ENCODE results near the gene ANTXR2. TPM values are rescaled to one million over a fixed set of nuclear protein-coding genes. Genes with fewer than 3 reads are reported as not detected.

ANTXR2 gene
- total and polyA plus RNA-seq, 2 donors (not counting 3 experiments of a cell fraction or from before 2014, with no cell fraction given): 6.6 to 64.6 TPM

DNA sequence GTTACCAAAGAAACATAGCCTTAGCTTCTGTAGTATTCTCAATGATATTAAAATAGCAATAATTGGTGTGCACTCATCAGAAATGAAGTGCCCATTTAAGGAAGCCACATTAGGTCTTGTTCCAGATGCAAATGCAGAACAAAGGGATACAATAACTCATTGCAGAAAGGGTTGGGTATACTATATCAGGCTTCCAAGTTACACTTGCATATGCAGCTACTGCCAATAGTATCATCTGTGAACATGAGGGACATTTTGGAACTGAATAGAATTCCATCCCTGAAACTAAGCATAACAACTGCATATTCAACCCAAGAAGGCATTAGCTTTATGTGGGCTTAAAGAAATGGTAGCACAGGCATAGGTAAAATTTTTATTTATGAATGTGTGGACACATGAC is 167.8 kb downstream of the ANTXR2 start:
- H3K4me3 ChIP-seq (replicated peaks in 1 of 3; ENCODE audit: insufficient read depth in 1 of 3, low read depth in 1 of 3, low read length in 3 of 3): no peak overlapping the region
- no TSS peak for BruUV-seq (replicated peaks)
- DNase-seq (ENCODE audit: low read depth, low spot score) (no peak), FAIRE-seq (no peak)
- no peaks in the 10 kb centered on the region for H3K4me1 ChIP-seq (ENCODE audit: control insufficient read depth, extremely low read depth, insufficient read depth, low read length)
- no peak overlapping the region for H3K4me2 ChIP-seq (ENCODE audit: insufficient read depth, low read length)
- POLR2A ChIA-PET: no interaction called here
- CTCF ChIA-PET: interaction anchor here (1.1 kb wide), 1 partner anchor 311 kb away, joined by 3 read pairs; no protein-coding TSS in a partner anchor
- H3K9me3 ChIP-seq (replicated peaks; ENCODE audit: control insufficient read depth, insufficient read depth, low read length): no peaks in the 10 kb centered on the region
- H4K20me1 ChIP-seq (replicated peaks; ENCODE audit: control insufficient read depth, extremely low read depth, insufficient read depth, low read length): no peaks in the 10 kb centered on the region
- no peak for TF ChIP-seq FOS (IDR thresholded peaks at IDR 0.05; ENCODE audit: borderline replicate concordance, insufficient read depth, low read length)
- no peak for TF ChIP-seq POLR2A (IDR thresholded peaks at IDR 0.05; ENCODE audit: low read depth, low read length)
- no peak for TF ChIP-seq JUN (IDR thresholded peaks at IDR 0.05; ENCODE audit: borderline replicate concordance, insufficient read depth, insufficient read length, low read depth)
- TF ChIP-seq MYC (IDR thresholded peaks at IDR 0.05; ENCODE audit: low read depth, low read length): no peak
- TF ChIP-seq, protein P1, sequence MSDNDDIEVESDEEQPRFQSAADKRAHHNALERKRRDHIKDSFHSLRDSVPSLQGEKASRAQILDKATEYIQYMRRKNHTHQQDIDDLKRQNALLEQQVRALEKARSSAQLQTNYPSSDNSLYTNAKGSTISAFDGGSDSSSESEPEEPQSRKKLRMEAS (IDR thresholded peaks at IDR 0.05; ENCODE audit: insufficient read depth, insufficient read length): no peak
- intact Hi-C loops (cut with micrococcal nuclease): no loop called here
- no peak overlapping the region for H2AFZ ChIP-seq (ENCODE audit: low read depth, low read length)
- peaks cover 4 to 10% of the 10 kb centered on the region in 2 experiments for H3K36me3 ChIP-seq (ENCODE audit: control insufficient read depth in 2 of 2, extremely low read depth in 1 of 2, insufficient read depth in 2 of 2, low read length in 2 of 2)
- H3K9me1 ChIP-seq (replicated peaks; ENCODE audit: control insufficient read depth, extremely low read depth, insufficient read depth, low read length): no peaks in the 10 kb centered on the region
- H3K79me2 ChIP-seq (ENCODE audit: control insufficient read depth, insufficient read depth, low read length): no peaks in the 10 kb centered on the region
- H3K9ac ChIP-seq (replicated peaks; ENCODE audit: extremely low read depth, insufficient read depth, low read length): no peak overlapping the region
- dilution Hi-C loops (cut with MboI; ENCODE audit: extremely low pct_ligation_motif_present, low sequenced_read_pairs): no loop called here
- no peak overlapping the region for H3K27ac ChIP-seq (ENCODE audit: insufficient read depth, low read depth, low read length)
- H3K27me3 ChIP-seq (ENCODE audit: control insufficient read depth in 2 of 2, insufficient read depth in 2 of 2, low read length in 2 of 2): no peaks in the 10 kb centered on the region

DNA sequence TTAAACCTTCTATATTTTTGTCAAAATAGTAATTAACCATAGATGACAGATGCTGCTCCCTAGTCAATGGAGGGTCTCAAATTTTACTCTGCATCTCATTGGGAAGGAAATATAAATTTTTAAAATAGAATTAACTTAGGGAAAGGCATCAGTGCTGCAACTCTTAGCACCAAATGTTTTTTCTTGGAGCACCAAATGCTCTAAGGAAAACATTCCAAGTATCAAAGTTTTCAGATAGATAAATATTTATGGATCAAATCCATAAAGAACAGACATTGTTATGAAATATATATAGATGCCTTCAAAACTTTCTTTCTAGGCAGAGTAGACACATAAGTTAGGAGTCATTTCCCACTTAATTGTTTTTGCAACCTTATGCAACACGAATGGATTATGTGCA is 168.7 kb downstream of the ANTXR2 start:
- no TSS peak for BruUV-seq (replicated peaks)
- Histone ChIP-seq H2AFZ (ENCODE audit: low read depth, low read length) (no peak overlapping the region), H3K4me1 (ENCODE audit: control insufficient read depth, extremely low read depth, insufficient read depth, low read length) (no peaks in the 10 kb centered on the region), H4K20me1 (replicated peaks; ENCODE audit: control insufficient read depth, extremely low read depth, insufficient read depth, low read length) (no peaks in the 10 kb centered on the region), H3K27ac (ENCODE audit: insufficient read depth, low read depth, low read length) (no peak overlapping the region), H3K9me1 (replicated peaks; ENCODE audit: control insufficient read depth, extremely low read depth, insufficient read depth, low read length) (no peaks in the 10 kb centered on the region), H3K4me3 (replicated peaks in 1 of 3; ENCODE audit: insufficient read depth in 1 of 3, low read depth in 1 of 3, low read length in 3 of 3) (no peak overlapping the region), H3K36me3 (ENCODE audit: control insufficient read depth in 2 of 2, extremely low read depth in 1 of 2, insufficient read depth in 2 of 2, low read length in 2 of 2) (peaks cover 4 to 10% of the 10 kb centered on the region in 2 experiments), H3K9me3 (replicated peaks; ENCODE audit: control insufficient read depth, insufficient read depth, low read length) (no peaks in the 10 kb centered on the region), H3K79me2 (ENCODE audit: control insufficient read depth, insufficient read depth, low read length) (no peaks in the 10 kb centered on the region), H3K4me2 (ENCODE audit: insufficient read depth, low read length) (no peak overlapping the region), H3K9ac (replicated peaks; ENCODE audit: extremely low read depth, insufficient read depth, low read length) (no peak overlapping the region), H3K27me3 (ENCODE audit: control insufficient read depth in 2 of 2, insufficient read depth in 2 of 2, low read length in 2 of 2) (no peaks in the 10 kb centered on the region)
- ChIA-PET POLR2A (no interaction called here), CTCF (no interaction called here)
- DNase-seq (ENCODE audit: low read depth, low spot score) (no peak), FAIRE-seq (no peak)
- dilution Hi-C loops (cut with MboI; ENCODE audit: extremely low pct_ligation_motif_present, low sequenced_read_pairs): no loop called here
- intact Hi-C loops (cut with micrococcal nuclease): no loop called here
- TF ChIP-seq FOS (IDR thresholded peaks at IDR 0.05; ENCODE audit: borderline replicate concordance, insufficient read depth, low read length): no peak
- no peak for TF ChIP-seq POLR2AphosphoS5 (IDR thresholded peaks at IDR 0.05; ENCODE audit: insufficient read depth, low read depth, low read length)
- TF ChIP-seq JUN (IDR thresholded peaks at IDR 0.05; ENCODE audit: borderline replicate concordance, insufficient read depth, insufficient read length, low read depth): no peak
- TF ChIP-seq, protein P1 (IDR thresholded peaks at IDR 0.05; ENCODE audit: insufficient read depth, insufficient read length): no peak
- no peak for TF ChIP-seq GATA2 (IDR thresholded peaks at IDR 0.05; ENCODE audit: insufficient read depth, insufficient read length, low read depth, low read length)
- TF ChIP-seq EZH2 (IDR thresholded peaks at IDR 0.05; ENCODE audit: borderline replicate concordance, low read depth, low read length, severe bottlenecking): no peak
- TF ChIP-seq, protein P2, sequence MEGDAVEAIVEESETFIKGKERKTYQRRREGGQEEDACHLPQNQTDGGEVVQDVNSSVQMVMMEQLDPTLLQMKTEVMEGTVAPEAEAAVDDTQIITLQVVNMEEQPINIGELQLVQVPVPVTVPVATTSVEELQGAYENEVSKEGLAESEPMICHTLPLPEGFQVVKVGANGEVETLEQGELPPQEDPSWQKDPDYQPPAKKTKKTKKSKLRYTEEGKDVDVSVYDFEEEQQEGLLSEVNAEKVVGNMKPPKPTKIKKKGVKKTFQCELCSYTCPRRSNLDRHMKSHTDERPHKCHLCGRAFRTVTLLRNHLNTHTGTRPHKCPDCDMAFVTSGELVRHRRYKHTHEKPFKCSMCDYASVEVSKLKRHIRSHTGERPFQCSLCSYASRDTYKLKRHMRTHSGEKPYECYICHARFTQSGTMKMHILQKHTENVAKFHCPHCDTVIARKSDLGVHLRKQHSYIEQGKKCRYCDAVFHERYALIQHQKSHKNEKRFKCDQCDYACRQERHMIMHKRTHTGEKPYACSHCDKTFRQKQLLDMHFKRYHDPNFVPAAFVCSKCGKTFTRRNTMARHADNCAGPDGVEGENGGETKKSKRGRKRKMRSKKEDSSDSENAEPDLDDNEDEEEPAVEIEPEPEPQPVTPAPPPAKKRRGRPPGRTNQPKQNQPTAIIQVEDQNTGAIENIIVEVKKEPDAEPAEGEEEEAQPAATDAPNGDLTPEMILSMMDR (IDR thresholded peaks at IDR 0.05; ENCODE audit: extremely low read depth in 1 of 2, insufficient read depth in 1 of 2, low read depth in 1 of 2, low read length in 2 of 2): no peak
- no peak for TF ChIP-seq POLR2A (IDR thresholded peaks at IDR 0.05; ENCODE audit: low read depth, low read length)
- TF ChIP-seq MYC (IDR thresholded peaks at IDR 0.05; ENCODE audit: low read depth, low read length): no peak

All from endothelial cell of umbilical vein (primary cell).